Activated CD4-positive, CD25-positive, alpha-beta regulatory T cell treated with anti-CD3 and anti-CD28 coated beads, Interleukin-2, amount 50 U/mL, for 24 hours (primary cell): Measurements from ENCODE around the gene ADAM8.
A peak's percentile ranks its signal among the peaks of the same experiment; 100 is the strongest.

Experiments used
- ATAC-seq, 2 donors: fragments of 150-1000 bp; cut with Tn5 transposase; one replicate each; pipeline ENCODE4 v1.10.0; 2021; ENCODE audit warnings: mild to moderate bottlenecking in 1 of 2, moderate library complexity in 1 of 2

Gene ADAM8

GRCh38 chr10:133281084-133281483, 4.4 kb upstream of the ADAM8 start:
- ATAC-seq, result no peak

GRCh38 chr10:133280391-133281059, 3.9 kb upstream of the ADAM8 start:
- no peak for ATAC-seq

- no peak for ATAC-seq
Observed at GRCh38 chr10:133279326-133280226, 2.9 kb upstream of the ADAM8 start.

GRCh38 chr10:133278577-133279265, 2.1 kb upstream of the ADAM8 start:
- ATAC-seq, result peak in 1 of 2 donors; percentile 8

GRCh38 chr10:133277993-133278576, 1.4 kb upstream of the ADAM8 start:
- no peak for ATAC-seq

GRCh38 chr10:133277277-133277992, 767 bp upstream of the ADAM8 start:
- no peak for ATAC-seq

- ATAC-seq, result no peak
Observed at GRCh38 chr10:133276100-133276434, 601 bp downstream of the ADAM8 start.

GRCh38 chr10:133275684-133276092, 980 bp downstream of the ADAM8 start:
- peak; percentile 33 to 44 for ATAC-seq

GRCh38 chr10:133274751-133275683, 1.7 kb downstream of the ADAM8 start:
- ATAC-seq, result peak; percentile 75 to 78

GRCh38 chr10:133273534-133274143, 3.0 kb downstream of the ADAM8 start:
- no peak for ATAC-seq

- no peak for ATAC-seq
Observed at GRCh38 chr10:133272964-133273420, 3.7 kb downstream of the ADAM8 start.

- no peak for ATAC-seq
Observed at GRCh38 chr10:133272301-133272963, 4.2 kb downstream of the ADAM8 start.

- ATAC-seq, result no peak
Observed at GRCh38 chr10:133271521-133272300, 5.0 kb downstream of the ADAM8 start.

GRCh38 chr10:133270773-133271297, 5.8 kb downstream of the ADAM8 start:
- no peak for ATAC-seq

- no peak for ATAC-seq
Observed at GRCh38 chr10:133270204-133270603, 6.5 kb downstream of the ADAM8 start.

- no peak for ATAC-seq
Observed at GRCh38 chr10:133269367-133269766, 7.3 kb downstream of the ADAM8 start.

- no peak for ATAC-seq
Observed at GRCh38 chr10:133268532-133268931, 8.1 kb downstream of the ADAM8 start.

GRCh38 chr10:133267829-133268228, 8.8 kb downstream of the ADAM8 start:
- ATAC-seq, result no peak

- ATAC-seq, result no peak
Observed at GRCh38 chr10:133267293-133267692, 9.4 kb downstream of the ADAM8 start.
